ENCODE data around the gene SAE1.
"Not testable (repeated sequence)": the region's sequence is repeated elsewhere in the genome, so short reads cannot be mapped to it uniquely, and the experiment has no call there.

Gene SAE1

GRCh38 chr19:47243364-47243775 is 112.7 kb downstream of the SAE1 start:
- DNase-seq, result no peak

GRCh38 chr19:47243776-47244547 is 113.3 kb downstream of the SAE1 start:
- DNase-seq, result peak; percentile 85

- DNase-seq, result peak; percentile 77
Observed at GRCh38 chr19:47247308-47247990, 116.8 kb downstream of the SAE1 start.

- not testable (repeated sequence) for DNase-seq
Observed at GRCh38 chr19:47253016-47253415, 122.4 kb downstream of the SAE1 start.

- DNase-seq, result no peak
Observed at GRCh38 chr19:47253467-47253881, 122.8 kb downstream of the SAE1 start.

GRCh38 chr19:47253970-47254369 is 123.3 kb downstream of the SAE1 start:
- no peak for DNase-seq

- no peak for DNase-seq
Observed at GRCh38 chr19:47255879-47256692, 125.5 kb downstream of the SAE1 start, which contains the start of gene CCDC9. Gene CCDC9 (plus strand): TSS chr19:47256525. CDS start chr19:47258401, 1,876 bp downstream.

GRCh38 chr19:47256693-47257410 is 126.2 kb downstream of the SAE1 start:
- DNase-seq, result peak; percentile 100

GRCh38 chr19:47257411-47258169 is 127.0 kb downstream of the SAE1 start:
- DNase-seq, result no peak

- no peak for DNase-seq
Observed at GRCh38 chr19:47258434-47258833, 127.8 kb downstream of the SAE1 start.

GRCh38 chr19:47258895-47259555 is 128.4 kb downstream of the SAE1 start:
- DNase-seq, result no peak
